Suprapubic skin (tissue), 4 donors: ENCODE results near the gene SMIM10.

Source experiments
- EP300 ChIP-seq: sonication (generic); formaldehyde crosslinking; IDR thresholded peaks from one replicate; pipeline ENCODE4 v1.6.1; 2017; ENCODE audit warnings: antibody characterized with exemption
- POLR2A ChIP-seq, 2 donors: fragments of 450-650 bp; IDR thresholded peaks; one replicate each; pipeline ENCODE4 v1.6.1; 2017; ENCODE audit warnings: antibody characterized with exemption in 2 of 2, mild to moderate bottlenecking in 2 of 2, moderate library complexity in 2 of 2
- POLR2AphosphoS5 ChIP-seq, 3 donors: sonication (generic); formaldehyde crosslinking; IDR thresholded peaks; one replicate each; pipeline ENCODE4 v1.6.1; 2017; ENCODE audit warnings: antibody characterized with exemption in 3 of 3
- TF ChIP-seq, protein P1 (sequence below), 2 donors: fragments of 200-600 bp in 1 of 2; fragments of 450-650 bp in 1 of 2; sonication (generic) in 1 of 2; IDR thresholded peaks; one replicate each; pipeline ENCODE4 v1.5.1; 2016 to 2019; ENCODE audit warnings: antibody characterized with exemption in 2 of 2, mild to moderate bottlenecking in 1 of 2, moderate library complexity in 1 of 2

DNA sequence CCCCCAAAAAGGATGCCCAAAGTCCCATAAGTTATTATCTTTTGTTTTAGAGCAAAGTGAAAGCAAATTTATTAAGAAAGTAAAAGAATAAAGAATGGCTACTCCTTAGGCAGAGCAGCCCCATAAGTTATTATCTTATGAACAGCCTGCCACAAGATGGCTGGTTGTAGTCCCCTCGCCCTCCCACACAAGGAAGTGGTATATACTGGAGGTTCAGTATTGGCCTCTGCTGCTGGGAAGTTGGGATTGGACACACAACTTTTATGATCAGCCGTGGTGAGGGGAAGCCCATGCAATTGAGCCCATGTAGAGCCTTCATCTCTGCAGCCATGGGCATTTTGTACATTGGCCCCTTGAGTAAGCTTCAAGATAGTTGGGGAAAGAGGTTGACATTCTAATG lies 8.0 kb upstream of the SMIM10 start:
- TF ChIP-seq, protein P1, sequence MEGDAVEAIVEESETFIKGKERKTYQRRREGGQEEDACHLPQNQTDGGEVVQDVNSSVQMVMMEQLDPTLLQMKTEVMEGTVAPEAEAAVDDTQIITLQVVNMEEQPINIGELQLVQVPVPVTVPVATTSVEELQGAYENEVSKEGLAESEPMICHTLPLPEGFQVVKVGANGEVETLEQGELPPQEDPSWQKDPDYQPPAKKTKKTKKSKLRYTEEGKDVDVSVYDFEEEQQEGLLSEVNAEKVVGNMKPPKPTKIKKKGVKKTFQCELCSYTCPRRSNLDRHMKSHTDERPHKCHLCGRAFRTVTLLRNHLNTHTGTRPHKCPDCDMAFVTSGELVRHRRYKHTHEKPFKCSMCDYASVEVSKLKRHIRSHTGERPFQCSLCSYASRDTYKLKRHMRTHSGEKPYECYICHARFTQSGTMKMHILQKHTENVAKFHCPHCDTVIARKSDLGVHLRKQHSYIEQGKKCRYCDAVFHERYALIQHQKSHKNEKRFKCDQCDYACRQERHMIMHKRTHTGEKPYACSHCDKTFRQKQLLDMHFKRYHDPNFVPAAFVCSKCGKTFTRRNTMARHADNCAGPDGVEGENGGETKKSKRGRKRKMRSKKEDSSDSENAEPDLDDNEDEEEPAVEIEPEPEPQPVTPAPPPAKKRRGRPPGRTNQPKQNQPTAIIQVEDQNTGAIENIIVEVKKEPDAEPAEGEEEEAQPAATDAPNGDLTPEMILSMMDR (IDR thresholded peaks at IDR 0.05), result no peak
- TF ChIP-seq POLR2A (IDR thresholded peaks at IDR 0.05) (no peak), POLR2AphosphoS5 (IDR thresholded peaks at IDR 0.05) (no peak), EP300 (no peak)
